Posterior cingulate gyrus (tissue), 11 donors: Measurements from ENCODE around the gene TLCD1.

ENCODE experiments used
- DNase-seq, 10 donors: peaks; one replicate each; pipeline versions ENCODE4 v3.0.0 to v3.0.0-alpha.2; 2020 to 2021; ENCODE audit warnings: mixed read lengths in 3 of 10
- intact Hi-C: fragments of 100-400 bp; cut with DNase I; formaldehyde crosslinking; loops from one replicate; pipeline ENCODE4 v1.15.1; 2023

The TLCD1 gene

GRCh38 chr17:28717578-28718332 is 8.3 kb downstream of the TLCD1 start, which contains the start of gene RAB34:
Gene RAB34, minus strand, starts transcription at chr17:28717868. Its CDS starts 602 bp downstream, at chr17:28717266.
- peak in 4 of 10 donors; percentile 22 to 76 (median 44) for DNase-seq
- intact Hi-C loops: loop anchor here (2.0 to 10.0 kb wide), 2 partner anchors 73 to 235 kb away; partner anchors contain the start of gene BLTP2

- peak in 1 of 10 donors; percentile 64 for DNase-seq
Measured at GRCh38 chr17:28716740-28717577, 9.1 kb downstream of the TLCD1 start.

GRCh38 chr17:28715217-28715616 is 10.8 kb downstream of the TLCD1 start:
- DNase-seq: peak in 1 of 10 donors; percentile 3
- intact Hi-C loops: loop anchor here (10.0 kb wide), 1 partner anchor 70 kb away; the partner anchor contains the start of gene BLTP2

More at GRCh38 chr17:28716740-28717577, 9.1 kb downstream of the TLCD1 start:
- intact Hi-C loops: loop anchor here (10.0 kb wide), 1 partner anchor 72 kb away; the partner anchor contains the start of gene BLTP2

- peak in 1 of 10 donors; percentile 47 for DNase-seq
- intact Hi-C loops: loop anchor here (10.0 kb wide), 1 partner anchor 69 kb away; the partner anchor contains the start of gene BLTP2
Measured at GRCh38 chr17:28714281-28714680, 11.8 kb downstream of the TLCD1 start.

GRCh38 chr17:28712705-28713415 is 13.2 kb downstream of the TLCD1 start:
- DNase-seq: peak in 2 of 10 donors; percentile 22
- intact Hi-C loops: loop anchor here (10.0 kb wide), 1 partner anchor 68 kb away; the partner anchor contains the start of gene BLTP2

- DNase-seq: peak in 2 of 10 donors; percentile 67 to 86
Measured at GRCh38 chr17:28712032-28712704, 13.9 kb downstream of the TLCD1 start.

GRCh38 chr17:28711723-28712031 is 14.4 kb downstream of the TLCD1 start, which contains the start of gene PROCA1:
Gene PROCA1, minus strand, starts transcription at chr17:28711888. Its CDS starts 228 bp downstream, at chr17:28711660.
- DNase-seq: no peak
- intact Hi-C loops: loop anchor here (10.0 kb wide), 1 partner anchor 67 kb away; the partner anchor contains the start of gene BLTP2

More at GRCh38 chr17:28712032-28712704, 13.9 kb downstream of the TLCD1 start:
- intact Hi-C loops: loop anchor here (10.0 kb wide), 1 partner anchor 67 kb away; the partner anchor contains the start of gene BLTP2

GRCh38 chr17:28710861-28711722 is 14.9 kb downstream of the TLCD1 start:
- intact Hi-C loops: loop anchor here (10.0 kb wide), 1 partner anchor 66 kb away; the partner anchor contains the start of gene BLTP2
- DNase-seq: peak; percentile 75 to 98 (median 85)

- intact Hi-C loops: no loop called here
- no peak for DNase-seq
Measured at GRCh38 chr17:28707339-28707720, 18.7 kb downstream of the TLCD1 start.

GRCh38 chr17:28706471-28707338 is 19.3 kb downstream of the TLCD1 start:
- intact Hi-C loops: no loop called here
- peak in 2 of 10 donors; percentile 13 to 42 for DNase-seq

- intact Hi-C loops: no loop called here
- DNase-seq: peak in 1 of 10 donors; percentile 62
Measured at GRCh38 chr17:28705728-28706334, 20.2 kb downstream of the TLCD1 start.

- intact Hi-C loops: no loop called here
- DNase-seq: peak in 1 of 10 donors; percentile 40
Measured at GRCh38 chr17:28705074-28705659, 20.9 kb downstream of the TLCD1 start.

- intact Hi-C loops: no loop called here
Measured at GRCh38 chr17:28704219-28704858, 21.7 kb downstream of the TLCD1 start.

GRCh38 chr17:28703552-28704218 is 22.3 kb downstream of the TLCD1 start:
- intact Hi-C loops: no loop called here
- DNase-seq: peak in 1 of 10 donors; percentile 78

More at GRCh38 chr17:28704219-28704858, 21.7 kb downstream of the TLCD1 start:
- peak in 1 of 10 donors; percentile 81 for DNase-seq

- intact Hi-C loops: no loop called here
- peak in 2 of 10 donors; percentile 39 to 89 for DNase-seq
Measured at GRCh38 chr17:28702752-28703150, 23.3 kb downstream of the TLCD1 start.
